Caco-2 (cell line): ENCODE data around the gene NACC1. TPM values are rescaled to one million over a fixed set of nuclear protein-coding genes. Genes with fewer than 3 reads are reported as not detected.
"Not testable (repeated sequence)": the region's sequence is repeated elsewhere in the genome, so short reads cannot be mapped to it uniquely, and the experiment has no call there.

Source experiments
- BruUV-seq: library from RNA; stranded (reverse); fragments of 400-500 nt; replicated peaks from 2 replicates; lab custom pipeline; 2021; lab: Mats Ljungman, UMichigan
- CTCF ChIA-PET: fragments of 300-600 bp; sonication (Branson Sonifier 250); formaldehyde crosslinking; loops from one replicate; lab custom pipeline; 2022; ENCODE audit warnings: antibody characterized with exemption; lab: Charles Lee
- POLR2A ChIA-PET: fragments of 300-600 bp; sonication (Branson Sonifier 250); formaldehyde crosslinking; loops from one replicate; lab custom pipeline; 2022; ENCODE audit warnings: antibody characterized with exemption; lab: Charles Lee
- DNase-seq, 2 experiments: peaks; one replicate each; pipeline versions ENCODE4 v3.0.0 to v3.0.0-alpha.2; 2020 to 2022
- H3K27me3 ChIP-seq: replicated peaks from 2 replicates; pipeline ENCODE4 v1.6.0; 2011; ENCODE audit warnings: low read length; ENCODE audit not compliant: control insufficient read depth, insufficient read depth
- H3K36me3 ChIP-seq: 2 replicates; pipeline ENCODE4 v1.5.1; 2011; ENCODE audit warnings: low read length; ENCODE audit not compliant: control insufficient read depth, insufficient read depth
- H3K4me1 ChIP-seq: fragments of 250-450 bp; sonication (Bioruptor Pico); 2 replicates; pipeline ENCODE4 v1.5.1; 2020; ENCODE audit warnings: mild to moderate bottlenecking
- H3K4me3 ChIP-seq: 2 replicates; pipeline ENCODE4 v1.5.1; 2011; ENCODE audit warnings: low read depth, mild to moderate bottlenecking, control low read depth, low read length
- H3K9me3 ChIP-seq: fragments of 250-450 bp; sonication (Bioruptor Pico); 2 replicates; pipeline ENCODE4 v1.5.1; 2020; ENCODE audit warnings: mild to moderate bottlenecking, moderate library complexity
- H3K27ac Mint-ChIP-seq: one replicate; pipeline ENCODE4 v1.8.0; 2022; ENCODE audit warnings: mixed read lengths; ENCODE audit not compliant: unreplicated experiment
- H3K27me3 Mint-ChIP-seq: one replicate; pipeline ENCODE4 v1.8.0; 2022; ENCODE audit warnings: mixed read lengths; ENCODE audit not compliant: insufficient read depth, unreplicated experiment
- H3K36me3 Mint-ChIP-seq: one replicate; pipeline ENCODE4 v1.8.0; 2022; ENCODE audit warnings: mild to moderate bottlenecking, mixed read lengths; ENCODE audit not compliant: insufficient read depth, unreplicated experiment
- H3K4me1 Mint-ChIP-seq: one replicate; pipeline ENCODE4 v1.8.0; 2022; ENCODE audit warnings: low read depth, mixed read lengths; ENCODE audit not compliant: unreplicated experiment
- H3K4me3 Mint-ChIP-seq: one replicate; pipeline ENCODE4 v1.8.0; 2022; ENCODE audit warnings: mild to moderate bottlenecking, moderate library complexity, mixed read lengths; ENCODE audit not compliant: unreplicated experiment
- H3K9me3 Mint-ChIP-seq: one replicate; pipeline ENCODE4 v1.8.0; 2022; ENCODE audit warnings: mixed read lengths; ENCODE audit not compliant: unreplicated experiment
- intact Hi-C: fragments of 100-400 bp; cut with micrococcal nuclease; formaldehyde crosslinking; loops from one replicate; pipeline ENCODE4 v1.10.0; 2022; ENCODE audit not compliant: unreplicated experiment
- total RNA-seq: library from RNA; stranded (reverse); gene quantifications from 2 replicates; pipeline ENCODE4 v1.2.3, GENCODE V29; 2022
- TF ChIP-seq, protein P1 (sequence below), 2 experiments: fragments of 200-600 bp in 1 of 2; IDR thresholded peaks; 1 replicate in 1 of 2; 2 replicates in 1 of 2; pipeline versions ENCODE4 v1.5.1 to v1.8.0; 2011 to 2022; ENCODE audit warnings: antibody characterized with exemption in 1 of 2, control low read depth in 1 of 2, inconsistent platforms in 1 of 2, low read depth in 1 of 2, low read length in 1 of 2, mild to moderate bottlenecking in 1 of 2, moderate library complexity in 1 of 2; ENCODE audit not compliant: insufficient read depth in 1 of 2, severe bottlenecking in 1 of 2, unreplicated experiment in 1 of 2

The NACC1 gene
- total RNA-seq, 1 experiment from 2014 or later, result 89.6 TPM

DNA sequence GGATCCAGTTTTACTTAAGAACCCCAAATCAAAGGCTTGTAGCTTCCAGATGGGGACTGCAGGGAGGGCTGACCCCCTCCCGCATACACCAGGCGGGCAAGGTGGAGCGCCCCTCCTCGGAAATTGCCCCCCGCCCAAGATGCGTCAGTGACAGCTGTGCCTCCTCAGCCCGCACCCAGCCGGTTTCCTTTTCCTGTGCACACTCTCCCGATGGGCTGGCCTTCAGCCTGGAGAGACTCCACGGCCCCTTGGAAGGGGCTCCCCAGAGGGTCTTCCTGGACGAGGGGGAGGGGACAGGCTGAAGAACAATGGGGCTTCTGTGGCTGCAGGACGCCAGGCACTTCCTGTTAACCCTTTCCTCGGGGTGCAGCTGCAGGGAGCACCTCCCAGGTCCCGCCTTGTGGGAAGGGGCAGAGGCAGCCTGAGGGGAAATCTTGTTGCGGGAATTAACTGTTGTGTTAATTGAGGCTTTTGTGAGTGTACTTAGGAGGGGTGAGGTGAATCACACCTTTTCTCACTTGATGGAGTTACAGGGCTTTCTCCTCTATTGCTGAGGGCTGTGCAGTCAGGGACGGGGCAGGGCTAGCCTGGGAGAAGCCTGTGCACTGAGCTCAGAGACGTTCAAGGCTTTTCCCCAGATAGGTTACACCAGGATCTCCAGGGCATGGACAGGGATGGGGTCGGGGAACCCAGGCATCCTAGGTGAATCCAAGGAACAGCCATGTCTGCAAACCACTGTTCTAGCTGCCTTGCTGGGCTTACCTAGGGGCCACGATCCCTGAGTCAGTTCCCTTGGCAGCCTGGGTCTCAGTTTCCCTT, 46.5 kb downstream of the NACC1 start:
- H3K9me3 ChIP-seq, result no peaks in the 10 kb centered on the region
- no peaks in the 10 kb centered on the region for H3K27me3 ChIP-seq
- TF ChIP-seq, protein P1, sequence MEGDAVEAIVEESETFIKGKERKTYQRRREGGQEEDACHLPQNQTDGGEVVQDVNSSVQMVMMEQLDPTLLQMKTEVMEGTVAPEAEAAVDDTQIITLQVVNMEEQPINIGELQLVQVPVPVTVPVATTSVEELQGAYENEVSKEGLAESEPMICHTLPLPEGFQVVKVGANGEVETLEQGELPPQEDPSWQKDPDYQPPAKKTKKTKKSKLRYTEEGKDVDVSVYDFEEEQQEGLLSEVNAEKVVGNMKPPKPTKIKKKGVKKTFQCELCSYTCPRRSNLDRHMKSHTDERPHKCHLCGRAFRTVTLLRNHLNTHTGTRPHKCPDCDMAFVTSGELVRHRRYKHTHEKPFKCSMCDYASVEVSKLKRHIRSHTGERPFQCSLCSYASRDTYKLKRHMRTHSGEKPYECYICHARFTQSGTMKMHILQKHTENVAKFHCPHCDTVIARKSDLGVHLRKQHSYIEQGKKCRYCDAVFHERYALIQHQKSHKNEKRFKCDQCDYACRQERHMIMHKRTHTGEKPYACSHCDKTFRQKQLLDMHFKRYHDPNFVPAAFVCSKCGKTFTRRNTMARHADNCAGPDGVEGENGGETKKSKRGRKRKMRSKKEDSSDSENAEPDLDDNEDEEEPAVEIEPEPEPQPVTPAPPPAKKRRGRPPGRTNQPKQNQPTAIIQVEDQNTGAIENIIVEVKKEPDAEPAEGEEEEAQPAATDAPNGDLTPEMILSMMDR (IDR thresholded peaks at IDR 0.05; ENCODE audit: insufficient read depth in 1 of 2, low read depth in 1 of 2, low read length in 1 of 2, severe bottlenecking in 1 of 2, unreplicated experiment in 1 of 2), result no peak
- H3K36me3 Mint-ChIP-seq, result peaks cover 25% of the 10 kb centered on the region
- H3K4me3 ChIP-seq, result peak overlapping the region; percentile 48
- H3K9me3 Mint-ChIP-seq, result no peaks in the 10 kb centered on the region
- no peaks in the 10 kb centered on the region for H3K27me3 Mint-ChIP-seq
- H3K4me3 Mint-ChIP-seq, result peak overlapping the region; percentile 79
- intact Hi-C loops, result loop anchor here (2.0 to 5.0 kb wide), 2 partner anchors 14 to 68 kb away; partner anchors contain the start of genes IER2 and STX10
- peaks cover 52% of the 10 kb centered on the region for H3K4me1 ChIP-seq
- peak; percentile 80 to 92 for DNase-seq
- H3K4me1 Mint-ChIP-seq, result peaks cover 17% of the 10 kb centered on the region
- CTCF ChIA-PET, result interaction anchor here (0.9 to 1.8 kb wide), 3 partner anchors 10 to 187 kb away, joined by 3 to 6 read pairs (median 3); no protein-coding TSS in a partner anchor
- no peaks in the 10 kb centered on the region for H3K36me3 ChIP-seq
- BruUV-seq, result no TSS peak
- peak overlapping the region; percentile 93 for H3K27ac Mint-ChIP-seq
- POLR2A ChIA-PET, result interaction anchor here (0.6 to 3.4 kb wide), 7 partner anchors 9 to 972 kb away, joined by 3 to 29 read pairs (median 4); partner anchors contain the start of genes IER2, NACC1 and STX10

DNA sequence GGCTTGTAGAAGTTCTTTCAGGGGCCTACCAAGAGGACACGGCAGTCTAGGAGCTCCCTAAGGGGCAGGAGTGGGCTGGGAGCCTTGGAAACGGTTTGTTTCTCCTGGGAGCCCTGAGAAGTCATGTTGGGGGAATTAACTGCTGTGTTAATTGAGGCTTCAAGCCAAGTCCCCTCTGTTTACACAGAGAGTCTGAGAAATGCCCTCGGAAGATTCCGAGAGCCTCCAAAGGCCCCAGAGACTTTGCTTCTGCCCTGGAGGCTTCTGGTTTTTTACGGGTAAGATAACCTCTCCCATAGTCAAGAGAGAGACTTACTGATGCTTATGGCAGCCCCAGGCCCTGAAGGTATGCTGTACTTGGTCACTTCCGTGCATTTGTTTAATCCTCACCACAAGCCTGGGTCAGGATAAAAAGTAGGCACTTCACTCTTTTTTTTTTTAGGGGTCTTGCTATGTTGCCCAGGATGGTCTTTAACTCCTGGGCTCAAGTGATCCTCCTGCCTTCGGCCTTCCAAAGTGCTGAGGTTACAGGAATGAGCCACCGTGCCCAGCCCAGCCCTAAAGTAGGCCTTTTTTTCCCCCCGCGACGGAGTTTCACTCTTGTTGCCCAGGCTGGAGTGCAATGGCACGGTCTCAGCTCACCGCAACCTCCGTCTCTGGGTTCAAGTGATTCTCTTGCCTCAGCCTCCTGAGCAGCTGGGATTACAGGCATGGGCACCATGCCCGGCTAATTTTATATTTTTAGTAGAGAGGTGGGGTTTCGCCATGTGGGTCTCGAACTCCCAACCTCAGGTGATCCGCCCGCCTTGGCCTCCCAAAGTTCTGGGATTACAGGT, 47.3 kb downstream of the NACC1 start:
- intact Hi-C loops, result loop anchor here (2.0 kb wide), 1 partner anchor 15 kb away; the partner anchor contains the start of genes IER2 and STX10
- no TSS peak for BruUV-seq
- Mint-ChIP-seq H3K4me1 (peaks cover 26% of the 10 kb centered on the region), H3K4me3 (peak overlapping the region; percentile 79), H3K36me3 (peaks cover 25% of the 10 kb centered on the region), H3K27ac (peak overlapping the region; percentile 93), H3K27me3 (no peaks in the 10 kb centered on the region), H3K9me3 (no peaks in the 10 kb centered on the region)
- Histone ChIP-seq H3K4me1 (peaks cover 60% of the 10 kb centered on the region), H3K4me3 (no peak overlapping the region), H3K36me3 (no peaks in the 10 kb centered on the region), H3K9me3 (no peaks in the 10 kb centered on the region), H3K27me3 (no peaks in the 10 kb centered on the region)
- TF ChIP-seq, protein P1 (IDR thresholded peaks at IDR 0.05; ENCODE audit: insufficient read depth in 1 of 2, low read depth in 1 of 2, low read length in 1 of 2, severe bottlenecking in 1 of 2, unreplicated experiment in 1 of 2), result no peak
- POLR2A ChIA-PET, result interaction anchor here (0.6 to 3.4 kb wide), 5 partner anchors 10 to 498 kb away, joined by 3 to 29 read pairs (median 7); partner anchors contain the start of genes IER2 and STX10
- CTCF ChIA-PET, result interaction anchor here (0.9 kb wide), 1 partner anchor 13 kb away, joined by 3 read pairs; no protein-coding TSS in a partner anchor
- peak; percentile 25 to 58 for DNase-seq

DNA sequence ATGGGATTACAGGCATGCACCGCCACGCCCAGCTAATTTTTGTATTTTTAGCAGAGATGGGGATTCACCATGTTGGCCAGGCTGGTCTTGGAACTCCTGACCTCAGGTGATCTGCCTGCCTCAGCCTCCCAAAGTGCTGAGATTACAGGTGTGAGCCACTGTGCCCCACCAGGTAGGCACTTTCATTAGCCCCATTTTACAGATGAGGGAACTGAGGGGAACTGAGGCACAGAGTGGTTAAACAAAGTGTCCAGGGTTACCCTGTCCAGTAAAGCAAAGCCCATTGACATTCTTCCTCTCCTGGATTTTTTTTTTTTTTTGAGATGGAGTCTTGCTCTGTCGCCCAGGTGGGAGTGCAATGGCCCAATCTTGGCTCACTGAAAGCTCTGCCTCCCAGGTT, 48.1 kb downstream of the NACC1 start:
- H3K9me3 Mint-ChIP-seq, BruUV-seq, DNase-seq, CTCF ChIA-PET, H3K9me3 ChIP-seq, H3K36me3 ChIP-seq, H3K4me3 ChIP-seq, H3K27me3 ChIP-seq, intact Hi-C loops, H3K27me3 Mint-ChIP-seq, H3K4me3 Mint-ChIP-seq: not testable (repeated sequence)
- POLR2A ChIA-PET, result interaction anchor here (0.6 kb wide), 1 partner anchor 29 kb away, joined by 5 read pairs; no protein-coding TSS in a partner anchor
- H3K27ac Mint-ChIP-seq, result peak overlapping the region; percentile 71
- H3K4me1 Mint-ChIP-seq, result peaks cover 28% of the 10 kb centered on the region
- H3K4me1 ChIP-seq, result peaks cover 62% of the 10 kb centered on the region
- peaks cover 25% of the 10 kb centered on the region for H3K36me3 Mint-ChIP-seq
